GM19351 (cell line): ENCODE results near the gene PRDM9.
"Not testable (repeated sequence)": the region's sequence is repeated elsewhere in the genome, so short reads cannot be mapped to it uniquely, and the experiment has no call there.

Source experiments
- ATAC-seq: cut with Tn5 transposase; IDR thresholded peaks from one replicate; pipeline ENCODE4 v1.9.1; 2021; ENCODE audit warnings: mild to moderate bottlenecking, moderate library complexity; ENCODE audit not compliant: unreplicated experiment

The PRDM9 gene

DNA sequence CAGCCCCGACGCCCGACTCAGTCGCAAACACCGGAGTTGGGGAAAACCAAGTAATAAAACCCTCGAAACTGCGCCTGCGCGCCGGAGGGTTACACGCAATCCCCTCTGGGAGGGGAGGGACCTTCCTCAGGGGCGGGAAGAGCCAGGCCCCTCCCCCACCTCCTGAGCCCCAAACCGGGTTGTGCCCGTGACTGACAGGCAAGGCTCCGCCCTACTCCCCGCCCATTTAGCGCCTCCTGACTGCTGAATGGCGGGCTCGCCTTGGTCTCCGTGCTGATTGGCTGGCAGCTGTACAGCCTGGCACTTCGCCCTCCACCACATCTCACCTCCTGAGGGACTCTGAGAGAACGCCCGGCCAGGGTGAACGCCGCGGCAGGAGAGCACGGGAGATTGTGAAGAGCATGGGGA lies at the start of gene PRDM9:
Gene PRDM9, plus strand, starts transcription at position 332 of the 408 bp plus-strand sequence. CDS start 1,425 bp downstream, outside the sequence.
- ATAC-seq = no peak

GRCh38 chr5:23457780-23458179 lies 49.6 kb upstream of the PRDM9 start:
- no peak for ATAC-seq

GRCh38 chr5:23459214-23459613 lies 48.2 kb upstream of the PRDM9 start:
- ATAC-seq = no peak

DNA sequence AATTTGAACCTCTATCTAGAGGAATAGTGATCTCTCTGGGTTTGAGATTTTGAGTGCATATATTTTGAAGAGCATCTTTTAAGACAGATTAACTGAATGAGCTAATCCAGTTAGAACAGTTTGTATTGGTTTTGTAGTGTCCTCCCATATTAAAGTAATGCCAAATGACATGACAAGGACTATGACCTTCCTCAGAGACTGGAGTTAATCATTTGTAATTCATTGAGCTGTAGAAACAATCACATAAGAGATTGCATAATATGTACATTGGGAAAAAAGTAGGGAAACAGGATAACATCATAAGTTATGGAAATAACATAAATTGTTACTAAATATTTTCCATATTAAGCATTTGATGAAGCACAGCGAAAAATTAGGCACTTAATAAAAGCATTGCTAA lies 45.8 kb upstream of the PRDM9 start:
- ATAC-seq = no peak

DNA sequence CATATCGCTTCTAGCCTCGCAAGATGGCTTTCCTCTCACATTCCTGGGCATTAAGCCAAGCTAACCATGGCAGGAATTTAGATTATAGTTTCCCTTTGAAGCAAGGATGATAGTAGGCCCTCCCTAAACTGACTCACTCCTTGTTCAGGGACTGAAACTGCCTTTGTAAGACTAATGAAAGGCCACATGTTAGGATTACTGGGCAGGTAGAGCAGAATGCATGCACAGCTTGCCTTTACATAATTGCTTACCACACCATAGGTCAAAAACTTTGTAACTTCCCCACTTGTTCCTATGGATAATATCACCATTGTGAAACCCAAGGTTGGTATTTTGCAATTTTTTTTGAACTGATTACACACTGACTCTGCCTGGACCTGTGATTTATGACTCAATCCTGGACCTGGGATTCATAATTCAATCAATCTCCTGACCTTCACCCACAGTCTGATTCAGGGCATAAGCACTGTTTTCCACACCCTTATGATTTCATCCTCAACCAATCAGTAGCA lies 41.0 kb upstream of the PRDM9 start:
- no peak for ATAC-seq

- no peak for ATAC-seq
These were observed 38.8 kb upstream of the PRDM9 start for GRCh38 chr5:23468658-23469057.

DNA sequence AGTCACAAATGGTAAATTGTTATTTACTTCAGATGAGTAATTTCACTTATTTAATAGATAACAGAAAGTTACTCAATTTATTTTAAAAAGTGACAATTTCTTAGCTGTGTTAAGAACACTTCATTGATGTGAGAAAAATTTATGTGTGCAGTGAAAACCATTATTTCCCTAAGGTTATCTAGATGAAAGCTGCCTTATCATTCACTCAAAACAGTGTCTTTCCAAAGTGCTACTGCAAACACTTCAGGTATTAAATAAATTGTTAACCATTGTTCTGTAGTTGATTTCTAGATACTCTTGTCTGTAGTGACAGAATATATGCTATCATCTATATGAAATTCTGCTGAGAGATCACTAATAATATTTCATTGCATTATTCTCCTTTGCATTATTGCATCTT lies 33.5 kb upstream of the PRDM9 start:
- ATAC-seq = no peak

- no peak for ATAC-seq
These were observed 33.1 kb upstream of the PRDM9 start for GRCh38 chr5:23474315-23474714.

- ATAC-seq = no peak
These were observed 30.8 kb upstream of the PRDM9 start for GRCh38 chr5:23476580-23476979.

- no peak for ATAC-seq
These were observed 24.8 kb upstream of the PRDM9 start for GRCh38 chr5:23482642-23483041.

- no peak for ATAC-seq
These were observed 24.3 kb upstream of the PRDM9 start for GRCh38 chr5:23483090-23483489.

DNA sequence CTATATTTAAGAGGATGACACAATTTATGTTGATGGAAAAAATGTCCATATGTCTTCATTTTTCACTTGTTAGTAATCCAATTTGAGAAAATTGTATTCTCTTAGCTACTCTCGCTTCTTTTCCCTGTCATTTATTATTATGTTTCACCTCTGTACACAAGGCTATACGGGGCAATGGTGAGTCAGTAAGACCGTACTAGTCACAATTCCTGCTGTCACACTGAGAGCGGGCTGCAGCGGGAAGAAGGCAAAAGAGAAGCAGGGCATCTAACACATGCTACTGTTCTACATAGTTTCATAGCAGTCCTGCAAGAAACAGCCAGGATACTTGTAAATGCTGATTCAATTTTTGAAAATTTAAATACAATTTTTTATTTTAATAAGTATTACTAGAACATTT lies 23.3 kb upstream of the PRDM9 start:
- no peak for ATAC-seq

DNA sequence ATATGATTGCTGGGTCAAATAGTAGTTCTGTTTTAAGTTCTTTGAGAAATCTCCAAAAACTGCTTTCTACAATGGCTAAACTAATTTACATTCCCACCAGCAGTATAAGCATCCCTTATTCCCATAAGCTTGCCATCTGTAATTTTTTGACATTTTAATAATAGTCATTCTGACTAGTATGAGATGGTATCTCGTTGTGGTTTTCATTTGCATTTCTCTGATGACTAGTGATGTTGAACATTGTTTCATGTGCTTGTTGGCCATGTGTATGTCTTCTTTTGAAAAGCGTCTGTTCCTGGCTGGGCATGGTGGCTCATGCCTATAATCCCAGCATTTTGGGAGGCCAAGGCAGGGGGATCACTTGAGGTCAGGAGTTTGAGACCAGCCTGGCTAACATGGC lies 21.2 kb upstream of the PRDM9 start:
- ATAC-seq = not testable (repeated sequence)

DNA sequence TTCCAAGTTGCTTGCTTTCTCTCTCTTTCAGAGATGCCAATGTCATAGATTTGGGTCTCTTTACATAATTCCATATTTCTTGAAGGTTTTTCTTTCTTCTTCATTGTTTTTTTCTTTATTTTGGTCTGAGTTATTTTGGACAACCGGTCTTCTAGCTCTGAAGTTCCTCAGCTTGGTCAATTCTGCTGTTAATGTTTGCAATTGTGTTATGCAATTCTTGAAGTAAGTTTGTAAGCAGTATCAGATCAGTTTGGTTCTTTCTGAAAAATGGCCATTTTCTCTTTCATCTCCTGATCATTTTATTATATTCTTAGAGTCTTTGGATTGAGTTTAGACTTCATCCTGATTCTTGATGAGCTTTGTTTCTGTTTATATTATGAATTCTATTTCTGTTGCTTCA lies 16.4 kb upstream of the PRDM9 start:
- ATAC-seq = no peak

DNA sequence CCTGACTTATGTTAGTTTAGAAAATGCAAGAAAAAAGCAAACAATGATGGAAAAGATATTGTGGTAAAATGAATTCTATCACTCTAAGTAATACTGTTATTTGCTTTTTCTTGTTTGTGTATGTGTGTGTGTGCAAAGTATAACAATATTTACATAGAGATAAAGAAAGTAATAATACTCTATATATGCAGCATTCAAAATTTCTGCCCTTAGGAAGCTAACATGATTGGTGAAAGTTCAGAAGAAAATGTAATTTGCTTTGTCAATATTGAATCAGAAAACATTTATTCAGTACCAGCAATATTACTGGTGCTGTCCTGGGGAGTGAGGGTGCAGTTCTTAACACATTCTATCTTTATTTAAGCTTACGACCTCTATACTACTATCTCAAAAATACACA lies 12.9 kb upstream of the PRDM9 start:
- ATAC-seq = no peak

DNA sequence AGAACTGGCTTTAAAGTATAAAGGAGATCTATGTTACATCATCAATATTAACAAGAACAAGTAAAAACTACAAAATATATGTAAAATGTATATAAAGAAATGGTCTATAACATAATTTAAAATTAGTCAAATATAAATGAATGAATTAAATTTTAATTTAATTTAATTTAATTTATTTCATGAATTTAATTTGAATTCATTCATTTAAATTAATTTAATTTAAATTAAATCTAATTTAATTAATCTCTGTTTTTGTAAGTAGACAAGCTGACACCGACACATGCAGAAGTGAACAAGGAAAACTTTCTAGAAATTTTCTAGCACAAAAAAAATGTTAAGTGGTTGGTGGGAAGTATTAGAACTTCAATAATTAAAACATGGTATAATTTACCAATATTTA lies 10.8 kb upstream of the PRDM9 start:
- no peak for ATAC-seq

DNA sequence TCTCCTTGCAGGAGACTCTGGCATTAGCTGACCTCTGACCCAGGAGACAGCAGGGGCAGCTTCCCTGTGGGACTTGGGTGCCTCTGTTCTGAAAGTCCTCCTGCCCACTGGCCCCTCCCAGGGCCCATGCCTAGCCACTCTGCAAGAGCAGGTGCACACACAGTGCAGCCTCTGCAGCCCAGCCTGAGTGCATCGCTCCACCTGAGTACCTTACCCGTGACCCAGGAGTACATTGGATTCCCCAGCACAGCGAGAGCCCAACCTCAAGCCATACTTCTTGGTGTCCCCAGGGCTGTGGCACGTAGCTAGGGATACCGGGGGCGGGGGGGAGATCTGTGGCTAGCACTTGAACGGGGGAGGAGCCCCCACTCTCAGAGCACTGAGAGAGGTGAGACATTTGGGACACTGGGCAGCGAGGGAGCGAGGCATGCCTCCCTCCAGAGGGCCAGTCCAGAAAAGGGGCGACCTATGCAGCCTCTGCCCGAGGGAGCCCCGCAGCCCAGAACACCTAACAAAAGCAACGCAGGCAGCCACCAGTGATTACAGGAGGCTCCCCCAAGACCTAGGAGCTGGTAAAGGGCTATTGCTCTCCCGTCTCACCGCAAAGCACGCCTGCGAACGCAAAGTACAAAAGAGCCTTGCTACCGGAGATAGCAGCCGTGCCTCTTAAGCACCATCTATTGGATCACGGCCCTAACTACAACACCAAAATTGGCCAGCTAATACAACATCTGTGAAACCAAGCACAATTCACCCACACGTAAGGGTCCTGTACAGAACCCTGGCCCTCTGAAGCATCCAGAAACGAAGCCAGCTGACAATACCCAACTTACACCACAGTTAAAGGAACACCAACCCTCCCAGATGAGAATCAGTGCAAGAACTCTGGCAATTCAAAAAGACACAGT lies 826 bp upstream of the PRDM9 start:
- ATAC-seq = no peak

- ATAC-seq = not testable (repeated sequence)
These were observed 3.0 kb downstream of the PRDM9 start for GRCh38 chr5:23510434-23510833.

DNA sequence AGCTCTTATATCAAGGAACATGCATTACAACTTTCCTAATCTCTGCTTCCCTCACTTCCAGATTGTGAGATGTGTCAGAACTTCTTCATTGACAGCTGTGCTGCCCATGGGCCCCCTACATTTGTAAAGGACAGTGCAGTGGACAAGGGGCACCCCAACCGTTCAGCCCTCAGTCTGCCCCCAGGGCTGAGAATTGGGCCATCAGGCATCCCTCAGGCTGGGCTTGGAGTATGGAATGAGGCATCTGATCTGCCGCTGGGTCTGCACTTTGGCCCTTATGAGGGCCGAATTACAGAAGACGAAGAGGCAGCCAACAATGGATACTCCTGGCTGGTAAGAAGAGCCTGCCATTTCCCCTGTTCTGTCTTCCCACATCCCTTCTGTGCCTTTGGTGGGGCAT lies 15.1 kb downstream of the PRDM9 start:
- ATAC-seq = no peak

DNA sequence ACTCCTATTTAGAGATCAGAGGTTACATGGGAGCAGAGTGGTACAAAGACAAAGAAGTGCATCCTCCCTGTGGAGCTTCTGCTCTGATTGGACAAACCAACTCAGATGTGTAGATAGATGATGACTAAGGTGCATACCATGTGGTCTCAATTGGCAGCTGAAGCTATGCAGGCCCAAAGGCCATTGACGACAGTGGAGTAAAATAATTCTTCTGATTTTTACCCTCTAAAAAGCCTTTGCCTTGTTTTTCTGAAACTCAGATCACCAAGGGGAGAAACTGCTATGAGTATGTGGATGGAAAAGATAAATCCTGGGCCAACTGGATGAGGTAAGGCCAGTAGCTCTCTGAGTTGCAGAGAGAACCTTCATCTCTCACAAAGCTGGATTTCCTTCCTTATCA lies 15.6 kb downstream of the PRDM9 start:
- ATAC-seq = no peak

- no peak for ATAC-seq
These were observed 16.6 kb downstream of the PRDM9 start for GRCh38 chr5:23523998-23524397.

DNA sequence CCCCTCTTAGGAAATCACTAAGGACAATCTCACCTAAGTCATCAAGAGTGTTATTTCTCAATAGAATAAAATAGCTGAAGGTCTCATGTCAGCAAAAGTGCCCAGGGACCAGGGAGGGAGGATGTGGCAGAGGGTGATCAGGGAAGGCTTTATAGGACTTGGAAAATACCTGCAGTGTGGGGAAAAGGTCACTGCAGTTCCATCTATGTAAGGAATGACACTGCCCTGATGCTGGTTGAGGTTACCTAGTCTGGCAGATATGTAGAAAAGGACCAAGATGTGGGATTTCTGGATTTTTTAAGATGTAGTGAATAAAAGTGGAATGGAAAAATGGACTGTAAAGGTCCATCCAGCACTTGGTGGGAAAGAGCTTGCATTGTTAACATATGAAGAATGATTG lies 18.3 kb downstream of the PRDM9 start:
- ATAC-seq = no peak

- not testable (repeated sequence) for ATAC-seq
These were observed 19.2 kb downstream of the PRDM9 start for GRCh38 chr5:23526616-23527015.
